GM10847 (cell line): ENCODE measurements around the gene SRRM3.

Source experiments
- POLR2A ChIP-seq: IDR thresholded peaks from 2 replicates; pipeline ENCODE4 v1.6.1; 2011; ENCODE audit not compliant: insufficient read length; ENCODE audit errors: extremely low read depth

SRRM3 gene

DNA sequence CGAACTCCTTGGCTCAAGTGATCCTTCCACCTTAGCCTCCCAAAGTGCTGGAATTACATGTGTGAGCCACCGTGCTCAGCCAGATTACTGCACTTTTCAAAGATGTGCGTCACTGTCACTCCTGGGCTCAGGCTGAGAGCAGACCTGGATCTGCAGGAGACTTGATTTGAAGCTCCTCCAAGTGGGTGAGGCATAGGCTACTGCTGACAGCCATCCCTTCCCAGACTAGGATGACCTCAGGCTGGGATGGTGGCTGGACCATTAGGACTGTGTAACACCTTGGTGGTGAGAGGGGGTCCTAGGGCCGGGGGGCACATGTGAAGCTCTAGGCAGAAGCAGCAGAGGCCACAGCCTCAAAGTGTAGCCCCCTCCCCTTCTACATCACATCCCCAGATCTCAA, 8.2 kb upstream of the SRRM3 start:
- TF ChIP-seq POLR2A, result no peak

DNA sequence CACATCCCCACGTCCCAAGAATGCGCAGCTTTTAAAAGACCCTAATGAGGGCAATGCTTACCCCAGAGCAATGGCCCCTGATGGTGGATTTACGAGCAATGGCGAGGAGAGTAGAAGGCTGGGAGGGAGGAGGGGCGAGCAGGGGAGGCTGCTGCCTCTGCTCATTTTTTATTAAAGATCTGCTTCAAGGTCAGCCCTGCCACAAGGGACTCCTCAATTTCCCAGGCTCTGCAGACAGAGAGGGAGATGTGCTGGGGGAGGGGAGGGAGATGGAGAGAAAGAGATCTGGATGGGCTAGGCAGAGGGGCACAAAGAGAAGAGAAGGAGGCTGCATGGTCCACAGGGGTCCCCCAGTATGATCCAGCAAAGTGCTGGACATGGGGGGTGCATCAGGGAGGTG, 7.8 kb upstream of the SRRM3 start:
- TF ChIP-seq POLR2A, result no peak

DNA sequence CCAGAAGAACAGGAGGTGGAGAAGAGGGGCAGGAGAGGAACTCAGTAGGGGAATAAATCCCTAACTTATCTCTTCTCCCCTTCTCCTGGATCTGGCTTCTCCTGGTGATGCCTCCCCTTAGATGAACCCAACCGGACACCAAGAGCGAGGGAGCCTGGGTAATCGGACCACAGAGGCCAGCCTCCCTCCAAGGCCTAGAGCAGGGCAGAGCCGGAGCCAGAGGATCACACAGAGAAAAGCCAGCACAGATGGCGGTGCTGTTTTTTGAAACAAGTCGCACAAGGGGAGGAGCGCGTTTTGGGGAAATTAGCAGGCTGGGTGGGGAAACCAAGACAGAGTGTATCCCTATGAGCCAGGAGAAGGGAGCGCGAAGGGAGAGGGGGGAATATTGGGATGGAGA, 4.9 kb upstream of the SRRM3 start:
- no peak for TF ChIP-seq POLR2A

DNA sequence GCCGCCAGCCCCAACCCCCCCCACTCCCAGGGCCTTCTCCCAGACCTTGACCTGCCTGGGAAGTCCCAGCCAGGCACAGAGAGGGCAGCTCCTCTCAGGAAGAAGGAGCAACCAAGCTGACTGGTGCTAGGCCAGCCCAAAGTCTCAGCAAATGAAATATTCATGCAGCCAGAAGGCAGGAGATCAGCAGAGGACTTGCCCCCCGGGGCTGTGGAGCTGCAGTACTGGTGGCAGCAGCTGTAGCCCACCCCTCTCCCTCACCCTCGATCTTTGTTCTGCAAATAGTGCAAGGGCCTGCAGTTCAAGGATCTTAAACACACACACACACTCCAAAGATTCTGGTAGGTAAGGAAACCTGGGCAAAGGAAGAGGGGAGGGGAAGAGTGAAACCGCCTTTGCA, 3.5 kb upstream of the SRRM3 start:
- no peak for TF ChIP-seq POLR2A

DNA sequence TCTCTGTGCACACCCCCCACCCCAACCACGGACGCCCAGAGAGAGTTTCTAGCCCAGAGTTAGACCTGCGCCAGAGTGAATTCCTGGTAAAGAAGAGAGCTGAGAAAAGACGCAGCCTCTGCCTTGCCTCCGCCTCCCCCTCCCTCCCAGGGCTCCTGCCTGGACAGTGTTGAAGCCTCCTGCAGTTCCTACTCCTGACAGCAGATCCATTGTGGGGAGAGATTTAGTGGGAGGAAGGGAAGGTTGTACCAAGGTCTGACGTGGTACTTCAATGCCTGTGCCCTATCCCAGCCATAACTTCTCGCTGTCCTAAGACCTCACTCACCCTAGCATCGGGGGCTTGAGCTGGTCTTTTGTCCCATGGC, 952 bp downstream of the SRRM3 start:
- TF ChIP-seq POLR2A, result no peak

DNA sequence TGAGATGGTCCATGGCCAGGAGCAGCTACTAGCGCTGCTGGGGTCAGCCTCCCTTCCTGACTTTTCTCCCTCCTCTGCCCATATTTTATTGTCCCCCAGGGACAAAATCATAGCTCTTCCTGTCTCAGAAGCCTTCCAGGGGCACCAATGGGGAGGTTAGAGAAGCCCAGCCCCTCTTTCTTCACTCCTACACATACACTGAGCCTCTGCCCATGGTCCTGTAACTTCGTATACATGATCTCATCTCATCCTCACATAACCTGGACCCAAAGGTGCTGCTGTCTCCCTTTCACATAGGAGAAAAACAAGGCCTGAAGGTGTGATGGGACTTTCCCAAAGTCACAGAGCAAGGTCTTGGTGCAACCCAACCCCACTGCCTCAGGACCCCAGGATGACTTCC, 2.5 kb downstream of the SRRM3 start:
- no peak for TF ChIP-seq POLR2A

DNA sequence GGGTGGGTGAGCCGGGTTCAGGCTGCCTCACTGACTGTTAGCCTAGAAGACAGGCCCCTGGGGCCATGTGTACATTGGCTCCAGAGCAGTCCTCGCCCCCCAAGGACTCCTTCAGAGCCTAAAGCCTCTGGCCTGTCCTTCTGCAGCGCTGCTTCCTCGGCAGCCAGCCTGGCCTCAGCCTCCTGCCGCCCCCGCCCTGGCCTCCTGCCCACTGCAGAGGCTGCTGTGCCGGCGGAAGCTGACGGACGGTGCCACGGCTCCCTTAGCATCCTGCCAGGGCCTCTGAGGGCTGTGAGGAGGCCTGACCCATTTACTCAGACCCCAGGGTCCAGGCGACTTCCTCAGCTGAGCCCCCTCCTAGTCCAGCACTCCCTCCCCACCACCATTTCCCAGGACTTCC, 4.9 kb downstream of the SRRM3 start:
- no peak for TF ChIP-seq POLR2A

DNA sequence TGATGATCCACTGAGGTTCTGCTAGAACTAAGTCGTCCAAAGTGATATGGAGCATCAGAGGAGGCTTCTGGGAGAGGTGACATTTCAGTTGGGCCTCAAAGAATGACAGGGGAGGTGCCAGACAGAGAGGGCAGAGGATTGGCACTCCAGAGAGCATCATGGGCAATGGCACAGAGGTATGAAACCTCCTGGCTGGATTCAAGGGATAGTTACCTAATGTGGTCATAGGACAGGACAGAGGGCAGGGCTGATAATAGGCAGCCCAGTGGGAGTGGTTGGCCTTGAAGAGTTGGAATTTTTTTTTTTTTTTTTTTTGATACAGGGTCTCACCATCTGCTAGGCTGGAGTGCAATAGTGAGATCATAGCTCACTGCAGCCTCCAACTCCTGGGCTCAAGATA, 7.6 kb downstream of the SRRM3 start:
- no peak for TF ChIP-seq POLR2A

DNA sequence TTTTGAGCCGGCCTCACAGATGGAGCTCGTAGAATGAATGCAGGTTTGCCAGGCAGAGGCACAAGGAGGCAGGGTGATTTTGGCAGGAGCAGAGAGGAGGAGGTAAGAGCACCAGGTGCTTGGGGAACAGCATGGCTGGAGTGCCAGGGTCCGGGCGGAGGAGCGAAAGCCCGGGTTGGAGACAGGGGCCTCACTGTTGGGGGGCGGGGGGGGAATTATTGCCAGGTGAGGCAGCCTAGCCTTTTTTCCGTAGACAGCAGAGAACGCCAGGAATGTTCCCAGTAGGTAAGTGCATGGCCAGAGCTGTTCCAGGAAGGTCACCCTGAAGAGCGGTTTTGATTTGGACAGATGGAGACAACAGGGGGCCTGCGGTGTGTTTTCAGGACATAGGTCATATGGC, 9.5 kb downstream of the SRRM3 start:
- no peak for TF ChIP-seq POLR2A

DNA sequence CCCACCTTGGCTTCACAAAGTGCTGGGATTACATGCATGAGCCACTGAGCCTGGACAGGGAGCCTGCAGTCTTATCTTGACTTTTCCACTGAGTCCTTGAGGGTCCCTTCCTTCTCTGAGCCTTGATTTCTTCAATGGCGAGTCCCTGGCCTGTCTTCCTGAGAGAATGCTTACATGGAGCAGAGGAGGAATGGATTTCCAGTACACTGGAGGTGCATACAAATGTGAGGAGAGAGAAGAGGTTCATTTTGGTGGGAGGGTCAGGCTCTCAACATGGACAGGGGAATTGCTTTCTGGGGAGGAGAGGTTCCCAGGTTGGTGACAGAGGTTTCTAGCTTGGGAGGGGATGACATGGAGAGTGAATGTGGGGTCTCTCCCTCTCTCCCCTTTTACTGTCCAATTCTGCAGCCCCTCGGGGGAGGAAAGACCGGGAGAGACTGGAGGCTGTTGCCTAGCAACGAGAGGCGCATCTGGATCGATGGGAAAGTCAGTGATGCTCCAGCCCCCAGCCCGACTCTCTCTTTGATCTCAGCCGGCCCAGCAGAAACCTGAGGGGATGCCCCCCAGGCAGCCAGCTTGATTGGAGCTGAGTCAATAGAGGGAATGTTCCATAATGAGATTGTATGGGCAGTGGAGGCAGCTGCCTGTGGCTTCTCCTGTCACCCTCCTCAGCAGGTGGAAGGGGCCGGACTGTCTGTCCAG, 14.8 kb downstream of the SRRM3 start:
- no peak for TF ChIP-seq POLR2A

DNA sequence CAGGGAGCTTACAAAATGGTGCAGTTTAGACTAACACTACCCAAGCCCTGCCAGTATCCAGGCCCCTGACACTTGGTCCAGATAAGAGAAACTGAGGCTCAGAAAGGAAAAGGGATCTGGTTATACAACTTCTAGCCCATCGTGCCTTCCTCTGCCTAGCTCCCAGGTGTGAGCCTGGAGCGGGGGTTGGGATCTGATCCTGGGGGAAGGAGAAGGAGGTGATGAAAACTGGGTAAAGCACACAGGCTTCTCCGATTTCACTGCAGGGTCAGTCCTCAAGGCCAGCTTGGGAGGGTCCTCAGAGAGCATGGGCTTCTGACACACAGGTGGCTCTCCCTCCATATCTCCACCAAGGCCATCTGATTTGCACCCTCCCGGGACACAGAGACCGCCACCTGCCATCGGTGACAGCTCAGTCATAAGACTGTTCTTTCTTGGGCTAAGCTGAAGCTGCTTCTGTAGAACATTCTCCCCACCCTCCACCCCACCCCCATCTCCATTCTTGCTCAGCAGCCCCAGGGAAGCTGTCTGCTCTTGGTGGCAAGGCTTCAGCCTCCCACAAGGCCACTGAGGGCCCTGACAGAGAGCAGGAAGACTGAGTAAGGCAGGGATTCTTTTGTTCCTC, 16.4 kb downstream of the SRRM3 start:
- no peak for TF ChIP-seq POLR2A

DNA sequence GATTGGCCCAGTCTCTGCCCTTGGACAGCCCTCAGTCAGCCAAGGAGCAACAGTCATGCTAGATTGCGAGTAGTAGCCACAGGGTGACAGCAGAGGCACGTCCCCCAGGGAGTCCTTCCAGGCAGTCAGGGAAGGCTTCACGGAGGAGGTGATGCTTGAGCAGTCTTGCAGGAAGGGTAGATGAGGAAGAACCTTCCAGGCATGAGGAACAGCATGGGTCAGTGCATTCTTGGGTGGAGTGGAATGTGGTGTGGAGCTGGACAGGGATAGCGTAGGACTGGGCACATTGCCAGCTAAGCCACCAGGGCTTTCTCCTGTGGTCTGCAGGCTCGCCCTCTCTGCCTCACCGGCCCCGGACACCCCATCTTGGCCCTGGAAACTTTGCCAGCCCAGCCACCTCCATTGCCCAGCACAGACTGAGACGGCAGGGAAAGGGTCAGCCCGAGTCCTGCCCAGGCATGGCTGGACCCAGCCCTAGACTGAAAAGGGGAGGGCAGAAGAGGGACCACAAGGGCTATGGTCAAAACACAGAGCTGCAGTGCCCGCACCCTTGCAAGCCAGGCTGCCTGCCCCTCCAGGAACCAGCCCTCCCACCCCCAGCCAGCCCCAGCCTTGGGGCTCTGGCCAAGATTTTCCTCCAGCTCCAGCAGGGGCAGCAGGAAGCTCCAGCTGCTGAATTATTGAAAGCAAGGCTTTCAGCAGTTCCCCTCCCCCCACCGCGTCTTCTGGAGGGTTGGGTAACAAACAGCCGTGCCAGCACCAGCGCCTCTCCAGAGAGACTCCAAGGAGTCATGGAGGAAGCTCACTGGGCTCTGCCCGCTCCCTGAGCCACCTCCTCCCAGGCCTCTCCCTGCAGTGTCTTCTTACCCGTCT, 18.7 kb downstream of the SRRM3 start:
- no peak for TF ChIP-seq POLR2A

DNA sequence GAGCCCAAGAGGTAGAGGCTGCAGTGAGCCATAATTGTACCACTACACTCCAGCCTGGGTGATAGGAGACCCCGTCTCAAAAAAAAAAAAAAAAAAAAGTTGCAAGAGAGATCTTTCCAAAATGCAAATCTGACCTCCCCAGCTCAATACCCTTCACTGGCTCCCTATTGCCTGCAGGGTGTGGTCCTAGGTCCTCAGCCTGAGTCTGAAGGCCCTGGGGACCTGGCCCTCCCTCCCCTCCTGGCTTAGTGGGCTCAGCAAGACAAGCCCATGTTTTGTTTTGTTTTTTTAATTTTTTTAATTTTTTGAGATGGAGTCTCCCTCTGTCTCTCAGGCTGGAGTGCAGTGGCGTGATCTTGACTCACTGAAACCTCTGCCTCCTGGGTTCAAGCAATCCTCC, 20.6 kb downstream of the SRRM3 start:
- no peak for TF ChIP-seq POLR2A

DNA sequence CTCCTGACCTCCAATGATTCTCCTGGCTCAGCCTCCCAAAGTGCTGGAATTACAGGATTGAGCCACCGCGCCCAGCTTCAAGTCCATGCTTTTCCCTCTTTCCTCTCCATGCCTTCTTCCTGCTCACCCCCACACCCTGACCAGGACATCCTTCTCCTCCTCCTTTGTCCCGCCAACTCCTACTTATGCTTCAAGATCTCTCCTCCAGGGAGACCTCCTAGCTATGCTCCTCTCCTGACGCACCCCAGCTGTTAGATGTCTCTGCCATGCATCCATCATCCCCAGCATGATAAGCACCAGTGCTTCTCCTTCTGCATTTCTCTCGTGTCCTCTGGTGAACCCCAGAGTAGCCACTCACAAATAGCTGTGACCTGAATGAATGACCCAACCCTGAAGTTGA, 21.1 kb downstream of the SRRM3 start:
- no peak for TF ChIP-seq POLR2A

DNA sequence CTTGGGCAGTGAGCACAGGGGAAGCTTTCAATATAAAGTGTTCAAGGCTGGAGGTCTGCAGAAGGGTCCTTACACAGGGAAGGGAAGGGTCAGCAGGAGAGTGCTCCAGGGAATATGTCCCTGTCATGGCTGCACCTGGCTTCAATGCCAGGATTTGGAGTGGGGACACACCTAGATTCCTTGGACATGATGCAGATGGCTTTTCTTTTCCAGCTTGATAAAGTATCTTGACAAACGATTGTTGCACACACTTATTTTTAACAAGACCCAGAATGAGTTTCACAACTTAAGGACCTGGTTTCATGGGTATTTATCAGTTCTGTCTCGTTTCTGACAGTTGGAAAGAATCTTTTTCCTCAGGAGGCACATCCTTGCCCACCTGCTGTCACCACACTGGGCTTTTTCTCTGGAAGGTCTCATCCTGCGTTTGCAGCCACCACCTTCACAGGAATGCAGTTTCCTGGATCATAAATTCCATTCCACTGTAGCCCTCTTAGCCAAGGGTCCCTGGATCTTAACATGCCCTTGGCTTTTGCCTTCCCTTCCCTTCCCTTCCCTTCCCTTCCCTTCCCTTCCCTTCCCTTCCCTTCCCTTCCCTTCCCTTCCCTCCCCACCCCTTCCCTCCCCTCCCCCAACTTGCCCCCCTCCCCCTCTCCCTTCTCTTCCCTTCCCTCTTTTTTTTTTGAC, 21.7 kb downstream of the SRRM3 start:
- TF ChIP-seq POLR2A, result no peak

DNA sequence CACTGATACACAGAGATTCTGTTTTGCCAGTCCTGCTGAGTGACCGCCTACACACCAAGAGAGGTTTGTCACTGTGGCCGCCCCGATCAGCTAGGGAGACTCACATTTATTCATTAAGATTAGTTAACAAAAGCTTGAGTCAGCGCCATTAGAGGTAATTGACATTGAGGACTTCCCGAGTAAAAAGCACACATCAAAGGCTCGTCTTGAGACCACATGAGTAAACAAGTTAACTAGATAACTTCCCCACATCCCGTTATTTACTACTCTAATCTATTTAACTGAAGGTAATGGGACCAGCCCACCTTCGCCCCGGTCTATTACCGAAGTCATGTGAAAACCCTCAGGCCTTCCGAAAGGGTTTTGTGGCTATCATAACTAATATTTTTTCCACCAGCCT, 23.0 kb downstream of the SRRM3 start:
- no peak for TF ChIP-seq POLR2A

DNA sequence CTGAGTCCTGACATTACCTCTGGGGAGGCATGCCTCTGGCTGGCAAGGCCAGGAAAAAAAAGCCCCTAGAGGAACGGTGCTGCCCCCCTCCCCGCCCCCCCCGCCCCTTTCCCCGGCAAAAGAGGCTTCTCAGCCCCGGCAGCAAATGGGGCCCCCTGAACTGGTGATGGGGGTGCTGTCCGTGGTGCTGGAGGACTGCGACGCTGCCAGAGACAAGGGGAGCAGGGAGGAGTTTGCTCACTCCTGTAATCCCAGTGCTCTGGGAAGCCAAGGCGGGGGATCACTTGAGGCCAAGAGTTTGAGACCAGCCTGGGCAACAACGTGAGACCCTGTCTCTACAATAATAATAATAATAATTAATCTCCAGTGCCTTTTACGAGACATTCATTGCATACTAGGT, 23.7 kb downstream of the SRRM3 start:
- no peak for TF ChIP-seq POLR2A
